ENCODE results near the gene ANXA6.
"Not testable (repeated sequence)": the region's sequence is repeated elsewhere in the genome, so short reads cannot be mapped to it uniquely, and the experiment has no call there.

ANXA6 gene

GRCh38 chr5:151179489-151179840 lies 21.9 kb upstream of the ANXA6 start:
- no peak for DNase-seq

- DNase-seq, result no peak
Observed at GRCh38 chr5:151178777-151179488, 21.4 kb upstream of the ANXA6 start.

GRCh38 chr5:151178372-151178771 lies 20.8 kb upstream of the ANXA6 start:
- no peak for DNase-seq

GRCh38 chr5:151176268-151176667 lies 18.7 kb upstream of the ANXA6 start:
- DNase-seq, result not testable (repeated sequence)

- no peak for DNase-seq
Observed at GRCh38 chr5:151174612-151175101, 17.1 kb upstream of the ANXA6 start.

GRCh38 chr5:151173711-151174611 lies 16.4 kb upstream of the ANXA6 start:
- no peak for DNase-seq

GRCh38 chr5:151171529-151171928 lies 13.9 kb upstream of the ANXA6 start:
- DNase-seq, result peak; percentile 71

- no peak for DNase-seq
Observed at GRCh38 chr5:151168602-151169344, 11.2 kb upstream of the ANXA6 start.

- DNase-seq, result no peak
Observed at GRCh38 chr5:151167022-151167421, 9.4 kb upstream of the ANXA6 start.

- DNase-seq, result peak; percentile 68
Observed at GRCh38 chr5:151164687-151165392, 7.3 kb upstream of the ANXA6 start.

- no peak for DNase-seq
Observed at GRCh38 chr5:151162776-151163175, 5.2 kb upstream of the ANXA6 start.

GRCh38 chr5:151159649-151160373 lies 2.2 kb upstream of the ANXA6 start:
- no peak for DNase-seq

- DNase-seq, result no peak
Observed at GRCh38 chr5:151158287-151158661, 695 bp upstream of the ANXA6 start.

GRCh38 chr5:151156507-151157420 lies 815 bp downstream of the ANXA6 start:
- no peak for DNase-seq

GRCh38 chr5:151155775-151156506 lies 1.6 kb downstream of the ANXA6 start:
- no peak for DNase-seq

GRCh38 chr5:151154931-151155774 lies 2.4 kb downstream of the ANXA6 start:
- peak; percentile 24 for DNase-seq

GRCh38 chr5:151153766-151154272 lies 3.8 kb downstream of the ANXA6 start:
- DNase-seq, result no peak

- no peak for DNase-seq
Observed at GRCh38 chr5:151153300-151153699, 4.3 kb downstream of the ANXA6 start.

GRCh38 chr5:151151793-151152192 lies 5.8 kb downstream of the ANXA6 start:
- DNase-seq, result peak; percentile 99

Data from MV-4-11 (cell line).